Fibroblast of skin of left biceps (primary cell): ENCODE data around the gene PPP2R2C.

Source experiments
- DNase-seq, 2 experiments: peaks; one replicate each; pipeline ENCODE4 v3.0.0-alpha.2; 2013; ENCODE audit warnings: low read depth in 2 of 2

Gene PPP2R2C

GRCh38 chr4:6404611-6405396, 67.6 kb downstream of the PPP2R2C start:
- no peak for DNase-seq

- DNase-seq = no peak
These were observed 69.1 kb downstream of the PPP2R2C start for GRCh38 chr4:6403400-6403685.

- no peak for DNase-seq
These were observed 69.6 kb downstream of the PPP2R2C start for GRCh38 chr4:6402566-6403399.

GRCh38 chr4:6401797-6402196, 70.6 kb downstream of the PPP2R2C start:
- DNase-seq = no peak

GRCh38 chr4:6396696-6397236, 75.6 kb downstream of the PPP2R2C start:
- no peak for DNase-seq

- no peak for DNase-seq
These were observed 76.8 kb downstream of the PPP2R2C start for GRCh38 chr4:6395466-6396228.

GRCh38 chr4:6394671-6395081, 77.7 kb downstream of the PPP2R2C start:
- DNase-seq = no peak

- DNase-seq = no peak
These were observed 78.6 kb downstream of the PPP2R2C start for GRCh38 chr4:6393544-6394475.

GRCh38 chr4:6393066-6393465, 79.3 kb downstream of the PPP2R2C start:
- no peak for DNase-seq

GRCh38 chr4:6392407-6392806, 80.0 kb downstream of the PPP2R2C start:
- DNase-seq = no peak

- no peak for DNase-seq
These were observed 80.6 kb downstream of the PPP2R2C start for GRCh38 chr4:6391852-6392188.

GRCh38 chr4:6391186-6391851, 81.1 kb downstream of the PPP2R2C start:
- no peak for DNase-seq

GRCh38 chr4:6390356-6390755, 82.1 kb downstream of the PPP2R2C start:
- no peak for DNase-seq

GRCh38 chr4:6389142-6389825, 83.1 kb downstream of the PPP2R2C start:
- no peak for DNase-seq

GRCh38 chr4:6388713-6389112, 83.7 kb downstream of the PPP2R2C start:
- no peak for DNase-seq

GRCh38 chr4:6387946-6388345, 84.5 kb downstream of the PPP2R2C start:
- DNase-seq = no peak

GRCh38 chr4:6386091-6386490, 86.3 kb downstream of the PPP2R2C start:
- DNase-seq = no peak

- DNase-seq = no peak
These were observed 87.1 kb downstream of the PPP2R2C start for GRCh38 chr4:6385288-6385687.

- DNase-seq = no peak
These were observed 87.9 kb downstream of the PPP2R2C start for GRCh38 chr4:6384541-6384940.

GRCh38 chr4:6383929-6384328, 88.5 kb downstream of the PPP2R2C start:
- DNase-seq = no peak
